Activated naive CD4-positive, alpha-beta T cell (primary cell): ENCODE results near the gene CACHD1.
A peak's percentile ranks its signal among the peaks of the same experiment; 100 is the strongest.

Experiments
- DNase-seq, 4 experiments: peaks; one replicate each; lab custom pipeline; 2025; lab: John Stamatoyannopoulos, UW

CACHD1 gene

GRCh38 chr1:64659478-64660138, 189.7 kb downstream of the CACHD1 start:
- no peak for DNase-seq

DNA sequence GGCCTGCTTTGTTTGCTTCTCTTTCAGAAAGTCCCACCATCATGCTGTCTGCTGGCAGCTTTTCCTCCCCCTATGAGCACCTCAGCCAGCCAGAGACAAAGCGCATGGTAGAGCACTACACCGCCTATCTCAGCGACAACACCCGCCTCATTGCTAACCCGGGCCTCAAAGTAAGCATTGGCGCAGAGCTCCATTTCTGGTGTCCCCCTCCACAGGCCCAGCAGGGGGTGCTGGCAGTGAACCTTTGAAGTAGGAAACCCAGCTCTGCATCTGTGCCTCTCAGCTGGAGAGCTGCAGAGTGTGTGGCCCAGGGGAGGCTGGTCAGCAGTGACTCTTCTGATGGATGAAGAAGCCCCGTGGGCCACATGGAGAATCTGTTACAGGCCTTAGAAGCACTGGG, 193.7 kb downstream of the CACHD1 start:
- no peak for DNase-seq

- DNase-seq: no peak
These were observed 194.4 kb downstream of the CACHD1 start for GRCh38 chr1:64664299-64664698.

- DNase-seq: no peak
These were observed 199.3 kb downstream of the CACHD1 start for GRCh38 chr1:64669098-64669675.

DNA sequence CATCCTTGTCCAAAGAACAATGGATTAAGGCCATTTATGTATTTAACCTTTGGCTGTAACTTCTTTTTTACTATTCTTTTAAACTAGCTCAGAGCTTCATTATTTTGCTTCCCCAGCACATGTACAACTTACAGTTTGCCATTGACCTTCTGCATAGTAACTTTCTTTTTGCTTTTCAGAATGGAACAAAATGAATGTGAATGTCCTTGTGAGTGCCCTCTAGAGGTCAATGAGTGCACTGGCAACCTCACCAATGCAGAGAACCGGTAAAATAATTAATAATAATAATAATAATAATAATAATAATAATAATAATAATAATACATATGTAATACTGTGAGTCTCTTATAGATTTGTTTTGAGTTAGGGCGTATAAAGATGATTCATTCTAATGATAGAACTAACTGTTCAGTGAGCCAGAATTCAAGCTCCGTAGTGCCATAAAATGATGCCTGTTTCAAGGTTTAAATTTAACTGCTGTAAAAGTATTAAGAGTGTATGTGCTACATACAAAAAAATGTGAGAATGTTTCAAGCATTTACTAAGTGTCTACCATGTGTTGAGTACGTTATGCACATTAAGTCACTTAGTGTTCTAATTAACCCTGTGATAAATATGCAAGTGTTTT, 205.9 kb downstream of the CACHD1 start:
- DNase-seq: no peak

GRCh38 chr1:64676386-64676785, 206.5 kb downstream of the CACHD1 start:
- no peak for DNase-seq

GRCh38 chr1:64677532-64677931, 207.6 kb downstream of the CACHD1 start:
- DNase-seq: no peak

DNA sequence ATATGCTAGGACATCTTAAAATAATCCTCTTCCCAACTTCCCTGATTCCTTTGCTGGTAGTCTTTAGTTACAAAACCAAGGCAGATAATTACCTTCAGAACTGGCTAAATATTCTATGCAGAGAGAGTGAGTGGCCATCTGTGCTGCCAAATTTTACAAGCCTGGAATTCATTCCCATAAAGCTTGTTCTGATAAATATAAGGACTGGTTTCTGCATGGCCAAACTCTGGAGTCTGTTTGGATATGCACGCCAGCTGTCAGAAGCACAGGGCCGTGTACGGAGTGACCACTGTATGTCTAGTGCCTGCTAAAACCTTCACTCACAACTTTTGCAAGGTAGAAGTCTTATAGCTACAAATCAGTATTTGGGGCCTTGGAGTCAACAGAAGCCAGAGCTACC, 208.4 kb downstream of the CACHD1 start:
- DNase-seq: no peak

DNA sequence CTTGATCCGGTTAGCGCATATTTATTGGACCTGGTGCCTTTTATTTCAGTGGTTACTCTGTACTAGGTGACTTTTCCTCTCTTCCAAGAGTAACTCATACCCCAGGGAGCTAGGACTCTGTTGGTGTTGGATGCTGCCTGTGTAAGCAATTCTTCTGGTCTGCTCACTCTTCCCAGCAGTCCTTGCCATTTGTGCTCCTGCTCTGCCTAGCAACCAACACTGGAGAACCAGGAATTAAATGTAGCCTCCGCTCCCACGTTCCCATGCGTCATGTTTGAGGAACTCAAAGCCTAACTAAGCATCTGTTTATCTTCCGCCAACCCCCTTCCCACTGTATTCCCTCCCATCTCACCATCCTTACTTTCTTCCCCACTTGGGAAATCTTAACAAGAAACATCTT, 209.2 kb downstream of the CACHD1 start:
- no peak for DNase-seq

DNA sequence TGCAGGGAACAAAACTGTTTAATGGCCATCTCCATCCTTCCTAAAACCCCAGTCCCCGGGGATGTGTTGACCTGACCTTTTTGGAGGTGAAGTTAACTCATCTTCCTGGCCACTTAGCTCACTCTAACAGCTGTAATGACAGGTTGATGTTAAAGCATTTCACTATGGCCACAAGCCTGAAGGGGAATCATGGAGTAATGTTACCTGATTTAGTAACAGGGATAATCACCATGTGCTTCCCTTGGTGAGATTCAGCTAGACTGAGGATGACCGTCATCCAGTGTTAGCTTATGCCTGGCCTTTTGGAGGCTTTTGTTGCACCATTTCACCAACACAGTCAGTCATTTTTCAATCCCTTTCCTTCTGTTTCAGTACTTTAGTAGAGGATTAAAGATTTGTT, 210.7 kb downstream of the CACHD1 start:
- DNase-seq: no peak

- DNase-seq: no peak
These were observed 211.1 kb downstream of the CACHD1 start for GRCh38 chr1:64681043-64681442.

GRCh38 chr1:64683419-64683818, 213.5 kb downstream of the CACHD1 start:
- DNase-seq: no peak

GRCh38 chr1:64685217-64685616, 215.3 kb downstream of the CACHD1 start:
- DNase-seq: no peak

GRCh38 chr1:64685765-64686341, 215.9 kb downstream of the CACHD1 start:
- DNase-seq: no peak

DNA sequence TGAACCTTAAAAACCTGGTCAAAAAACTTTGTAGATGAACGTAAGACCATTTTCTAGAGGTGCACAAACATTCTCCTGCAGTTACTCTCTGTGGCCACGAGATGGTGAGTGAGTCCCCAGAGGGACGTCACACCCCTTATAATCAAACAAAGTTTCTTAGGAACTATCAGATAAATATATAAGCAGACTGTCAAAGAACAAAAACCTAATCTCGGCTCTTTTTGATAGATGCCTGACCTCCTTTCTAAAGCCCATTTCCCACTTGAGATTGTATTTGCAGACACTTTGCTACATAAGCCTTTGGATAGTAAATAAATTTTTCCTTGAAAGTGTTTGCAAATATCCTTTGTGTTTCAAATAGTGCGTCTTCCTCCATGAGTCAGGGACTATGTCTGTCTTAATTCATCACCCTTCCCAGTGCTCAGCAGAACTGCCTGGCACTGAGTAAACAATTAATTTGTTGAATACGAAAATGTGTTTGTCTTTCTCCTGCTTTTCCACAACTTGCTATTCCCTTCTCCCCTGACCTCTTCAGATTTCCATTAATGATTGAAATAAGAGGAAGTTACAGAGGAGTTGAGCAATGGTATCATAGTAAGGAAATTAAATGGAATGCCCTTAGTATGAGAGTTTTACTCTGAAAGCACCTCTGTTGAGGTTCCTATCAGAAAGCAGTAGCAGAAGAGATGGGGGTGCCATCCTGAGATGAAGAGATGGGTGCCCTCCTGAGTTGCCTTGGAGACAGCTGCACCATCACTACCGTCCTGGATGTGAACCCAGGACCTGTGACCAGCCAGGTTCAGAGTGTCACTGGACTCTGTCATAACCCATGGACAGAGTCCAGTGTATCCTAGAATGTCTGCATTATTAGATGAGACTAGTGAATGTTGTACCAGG, 217.1 kb downstream of the CACHD1 start:
- peak in 1 of 4 experiments; percentile 5 for DNase-seq

GRCh38 chr1:64687725-64688327, 217.9 kb downstream of the CACHD1 start:
- DNase-seq: no peak

- DNase-seq: no peak
These were observed 221.7 kb downstream of the CACHD1 start for GRCh38 chr1:64691626-64692025.

DNA sequence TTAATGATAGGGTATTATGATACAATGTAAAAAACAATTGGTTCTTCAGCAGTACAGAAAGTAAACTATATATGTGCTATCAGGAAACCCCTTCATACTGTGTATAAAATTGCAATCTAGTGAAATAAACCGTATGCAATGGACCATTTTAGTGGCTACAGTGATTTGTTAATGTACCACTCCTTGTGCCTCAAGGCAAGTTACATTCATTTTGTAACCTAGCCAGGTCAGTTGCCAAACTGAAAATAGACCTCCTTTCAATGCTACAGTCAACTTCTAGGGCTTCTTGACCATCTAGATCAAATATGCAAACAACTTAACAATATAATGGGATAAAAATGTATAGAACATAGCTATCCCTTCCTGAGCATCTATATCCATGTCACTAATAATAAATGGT, 223.0 kb downstream of the CACHD1 start:
- no peak for DNase-seq

DNA sequence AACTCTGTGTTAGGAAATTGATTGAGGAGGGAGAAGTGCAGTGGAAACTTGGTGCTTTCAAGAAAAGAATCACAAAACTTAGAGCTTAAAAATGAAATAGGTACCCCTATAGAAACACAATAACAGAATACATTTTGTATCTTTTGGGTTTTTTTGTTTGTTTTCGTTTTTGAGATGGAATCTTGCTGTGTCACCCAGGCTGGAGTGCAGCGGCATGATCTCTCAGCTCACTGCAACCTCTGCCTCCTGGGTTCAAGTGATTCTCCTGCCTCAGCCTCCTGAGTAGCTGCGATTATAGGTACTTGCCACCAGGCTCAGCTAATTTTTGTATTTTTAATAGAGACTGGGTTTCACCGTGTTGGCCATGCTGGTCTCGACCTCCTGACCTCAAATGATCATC, 223.5 kb downstream of the CACHD1 start:
- no peak for DNase-seq

- no peak for DNase-seq
These were observed 226.9 kb downstream of the CACHD1 start for GRCh38 chr1:64696879-64697278.

- no peak for DNase-seq
These were observed 229.4 kb downstream of the CACHD1 start for GRCh38 chr1:64699327-64699726.

- no peak for DNase-seq
These were observed 231.1 kb downstream of the CACHD1 start for GRCh38 chr1:64701071-64701470.
